Stimulated activated CD4-positive, alpha-beta T cell treated with anti-CD3 and anti-CD28 coated beads, Interleukin-12 subunit alpha, Interleukin-12 subunit beta, amount 100 ng/mL, for 48 hours (primary cell): ENCODE measurements around the gene MAGI3.
"Not testable (repeated sequence)": the region's sequence is repeated elsewhere in the genome, so short reads cannot be mapped to it uniquely, and the experiment has no call there.

Source experiments
- DNase-seq, 3 donors: peaks; one replicate each; pipeline ENCODE4 v3.0.0-alpha.2; 2020; ENCODE audit warnings: low read depth in 2 of 3, low spot score in 1 of 3

MAGI3 gene

DNA sequence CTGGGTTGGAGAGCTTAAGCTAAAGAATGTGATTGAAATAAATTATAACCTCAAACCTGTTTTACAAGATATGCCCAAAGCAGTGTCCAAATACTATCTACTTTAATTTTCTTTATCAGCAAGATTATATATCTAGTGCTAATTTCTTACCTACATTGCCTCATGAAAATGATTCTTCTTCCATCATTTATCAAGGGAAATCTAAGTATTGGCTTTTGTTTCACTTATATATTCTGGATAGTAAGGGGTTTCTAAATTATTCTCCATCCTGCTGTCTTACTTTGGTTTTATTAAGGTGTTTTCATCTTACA, 287.8 kb downstream of the MAGI3 start:
- DNase-seq: no peak

- no peak for DNase-seq
Measured at GRCh38 chr1:113681596-113682337, 291.5 kb downstream of the MAGI3 start.

DNA sequence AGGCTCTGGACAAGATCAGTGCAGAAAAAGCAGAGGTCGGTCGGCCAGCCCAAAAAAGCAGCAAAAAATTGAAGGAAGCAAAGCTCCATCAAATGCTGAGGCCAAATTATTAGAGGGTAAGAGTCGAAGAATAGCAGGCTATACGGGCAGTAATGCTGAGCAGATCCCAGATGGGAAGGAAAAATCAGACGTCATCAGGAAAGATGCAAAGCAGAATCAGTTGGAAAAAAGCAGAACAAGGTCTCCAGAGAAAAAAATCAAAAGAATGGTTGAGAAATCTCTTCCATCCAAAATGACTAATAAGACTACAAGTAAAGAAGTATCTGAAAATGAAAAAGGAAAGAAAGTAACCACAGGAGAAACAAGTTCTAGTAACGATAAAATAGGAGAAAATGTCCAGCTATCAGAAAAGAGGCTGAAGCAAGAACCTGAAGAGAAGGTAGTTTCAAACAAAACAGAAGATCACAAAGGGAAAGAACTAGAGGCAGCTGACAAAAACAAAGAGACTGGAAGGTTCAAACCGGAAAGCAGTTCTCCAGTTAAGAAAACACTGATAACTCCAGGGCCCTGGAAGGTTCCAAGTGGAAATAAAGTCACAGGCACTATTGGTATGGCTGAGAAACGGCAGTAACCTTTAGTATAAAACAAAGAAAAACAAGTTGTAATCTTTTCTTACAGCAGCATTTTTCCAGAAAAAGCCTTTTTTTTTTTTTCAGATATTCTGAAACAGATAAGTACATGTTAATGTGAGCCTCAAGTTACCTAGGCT, 293.3 kb downstream of the MAGI3 start:
- DNase-seq: no peak

GRCh38 chr1:113684153-113684541, 293.8 kb downstream of the MAGI3 start:
- no peak for DNase-seq

- no peak for DNase-seq
Measured at GRCh38 chr1:113686891-113687618, 296.7 kb downstream of the MAGI3 start.

DNA sequence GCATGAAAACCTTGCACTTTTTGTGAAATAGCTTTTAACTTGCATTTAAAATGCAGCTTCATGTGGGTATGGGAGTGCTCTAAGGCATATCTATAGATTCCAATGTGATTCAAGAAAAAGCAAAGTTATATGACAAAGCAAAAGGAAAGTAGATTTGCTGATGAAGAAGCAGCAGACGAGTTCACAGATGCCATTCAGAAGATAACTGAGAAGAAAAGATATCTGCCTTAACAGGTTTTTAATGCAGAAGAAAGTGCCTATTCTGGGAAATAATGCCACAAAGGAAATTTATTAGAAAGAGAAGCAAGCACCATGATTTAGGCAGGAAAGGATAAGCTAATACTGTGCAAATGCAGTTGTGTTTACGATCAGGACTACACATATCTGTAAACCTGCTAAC, 300.9 kb downstream of the MAGI3 start:
- no peak for DNase-seq

DNA sequence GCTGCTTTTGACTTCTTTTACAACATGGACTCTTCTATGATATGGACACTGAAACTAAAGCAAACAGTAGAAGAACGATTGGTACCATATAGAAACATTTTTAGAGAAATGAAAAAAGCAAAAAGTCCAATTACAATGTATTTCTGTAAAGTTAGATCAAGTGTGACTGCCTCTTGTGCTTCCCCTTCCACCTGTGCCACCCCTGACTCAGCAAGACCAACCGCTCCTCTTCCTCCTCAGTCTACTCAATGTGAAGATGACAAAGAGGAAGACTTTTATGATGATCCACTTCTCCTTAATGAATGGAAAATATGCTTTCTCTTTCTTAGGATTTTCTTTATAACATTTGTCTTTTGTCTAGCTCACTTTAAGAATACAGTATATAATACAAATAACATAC, 302.0 kb downstream of the MAGI3 start:
- no peak for DNase-seq

DNA sequence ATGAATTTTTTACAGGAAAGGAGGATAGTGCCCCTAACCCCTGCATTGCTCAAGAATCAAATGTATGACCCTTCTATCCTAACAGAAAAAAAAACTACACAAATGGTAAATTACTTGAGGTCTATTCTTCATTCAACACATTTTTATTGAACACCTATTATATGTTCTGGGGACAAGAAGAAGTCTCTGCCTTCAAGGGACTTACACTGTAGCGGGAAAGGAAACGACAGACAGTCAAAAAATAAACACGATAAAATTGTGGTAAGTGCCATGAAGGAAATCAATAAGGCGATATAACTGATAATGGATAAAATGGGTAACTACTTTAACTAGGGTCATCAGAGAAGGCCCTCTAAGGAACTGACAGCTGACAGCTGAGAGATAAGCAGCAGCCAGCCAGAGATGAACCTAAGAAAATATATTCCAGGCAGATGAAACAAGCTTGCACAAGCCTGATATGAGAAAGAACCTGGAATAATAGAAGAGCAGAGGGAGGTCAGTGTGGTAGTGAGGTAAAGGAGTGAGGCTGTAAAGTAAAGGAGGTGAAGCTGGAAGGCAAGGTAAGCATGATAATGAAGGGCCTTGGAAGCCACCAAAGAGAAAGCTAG, 302.6 kb downstream of the MAGI3 start:
- no peak for DNase-seq

DNA sequence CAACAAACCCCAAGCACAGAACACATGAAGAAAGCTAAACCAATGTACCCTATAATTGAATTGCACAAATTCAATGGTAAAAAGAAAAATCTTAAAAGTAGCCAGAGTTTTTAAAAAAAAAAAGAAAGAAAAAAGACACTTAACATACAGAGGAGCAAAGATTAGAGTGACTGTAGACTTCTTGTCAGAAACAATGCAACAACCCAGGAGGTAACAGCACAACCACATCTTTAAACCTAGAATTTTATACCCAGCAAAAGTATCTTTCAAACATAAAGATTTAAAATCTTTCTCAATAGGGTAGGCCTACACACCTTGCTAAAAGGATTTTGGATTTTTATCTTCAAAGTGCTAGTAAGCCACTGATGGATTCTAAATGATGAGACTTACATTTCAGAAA, 304.6 kb downstream of the MAGI3 start:
- no peak for DNase-seq

DNA sequence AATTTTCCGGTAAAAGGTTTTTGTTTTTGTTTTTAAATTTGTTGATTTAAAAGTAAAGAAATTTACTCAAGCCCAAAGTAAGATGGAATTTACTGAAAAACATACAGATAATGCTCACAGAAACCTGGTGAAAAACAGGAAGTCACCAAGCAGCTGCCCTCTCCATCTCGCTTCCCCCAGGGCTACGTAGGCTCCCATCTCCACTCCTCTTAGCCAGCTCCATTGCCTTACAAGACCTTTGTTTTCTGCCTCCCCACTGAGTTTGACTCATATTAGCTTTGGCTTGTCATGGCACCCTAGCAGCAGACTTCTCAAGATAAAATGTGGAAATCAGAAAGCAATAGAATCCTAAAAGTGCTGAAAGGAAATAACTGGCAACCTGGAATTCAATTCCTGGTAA, 311.1 kb downstream of the MAGI3 start:
- no peak for DNase-seq

DNA sequence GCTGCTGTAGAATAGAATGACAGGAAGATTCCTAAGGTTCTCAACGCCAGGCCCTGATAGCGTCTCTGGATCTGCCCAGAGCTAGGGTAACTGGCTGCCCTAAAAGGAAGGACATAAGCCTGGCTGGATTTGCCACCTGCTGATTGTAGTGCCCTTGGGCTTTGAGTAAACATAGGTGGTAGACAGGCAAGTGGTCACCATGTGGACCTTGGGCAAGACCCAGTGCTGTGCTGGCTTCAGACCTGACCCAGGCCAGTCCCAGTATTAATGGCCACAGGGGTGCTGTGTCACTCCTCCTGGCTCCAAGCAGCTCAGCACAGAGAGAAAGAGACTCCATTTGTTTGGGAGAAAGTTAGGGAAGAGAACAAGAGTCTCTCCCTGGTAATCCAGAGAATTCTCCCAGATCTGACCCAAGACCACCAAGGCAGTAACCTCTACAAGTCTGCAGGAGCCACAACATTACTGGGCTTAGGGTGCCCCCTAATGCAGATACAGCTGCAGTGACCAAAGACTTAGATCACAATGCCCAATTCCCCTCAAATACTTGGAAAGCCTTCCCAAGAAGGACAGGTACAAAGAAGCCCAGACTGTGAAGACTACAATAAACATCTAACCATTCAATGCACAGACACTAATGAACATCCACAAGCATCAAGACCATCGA, 324.4 kb downstream of the MAGI3 start:
- no peak for DNase-seq

DNA sequence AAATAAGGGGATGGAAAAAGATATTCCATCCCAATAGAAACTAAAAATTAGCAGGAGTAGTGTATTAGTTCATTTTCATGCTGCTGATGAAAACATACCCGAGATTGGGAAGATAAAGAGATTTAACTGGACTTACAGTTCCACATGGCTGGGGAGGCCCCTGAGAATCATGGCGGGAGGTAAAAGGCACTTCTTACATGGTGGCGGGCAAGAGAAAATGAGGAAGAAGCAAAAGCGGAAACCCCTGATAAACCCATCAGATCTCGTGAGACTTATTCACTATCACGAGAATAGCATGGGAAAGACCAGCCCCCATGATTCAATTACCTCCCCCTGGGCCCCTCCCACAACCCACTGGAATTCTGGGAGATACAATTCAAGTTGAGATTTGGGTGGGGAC, 327.2 kb downstream of the MAGI3 start:
- not testable (repeated sequence) for DNase-seq

DNA sequence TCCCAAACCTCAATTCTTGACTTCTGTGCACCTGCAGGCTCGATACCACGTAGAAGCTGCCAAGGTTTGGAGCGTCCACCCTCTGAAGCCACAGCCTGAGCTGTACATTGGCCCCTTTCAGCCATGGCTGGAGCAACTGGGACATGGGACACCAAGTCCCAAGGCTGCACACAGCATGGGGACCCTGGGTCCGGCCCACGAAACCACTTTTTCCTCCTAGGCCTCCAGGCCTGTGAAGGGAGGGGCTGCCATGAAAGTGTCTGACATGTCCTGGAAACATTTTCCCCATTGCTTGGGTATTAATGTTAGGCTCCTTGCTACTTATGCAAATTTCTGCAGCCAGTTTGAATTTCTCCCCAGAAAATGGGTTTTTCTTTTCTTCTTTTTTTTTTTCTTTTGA, 328.3 kb downstream of the MAGI3 start:
- DNase-seq: not testable (repeated sequence)

- DNase-seq: no peak
Measured at GRCh38 chr1:113721010-113721409, 330.7 kb downstream of the MAGI3 start.

DNA sequence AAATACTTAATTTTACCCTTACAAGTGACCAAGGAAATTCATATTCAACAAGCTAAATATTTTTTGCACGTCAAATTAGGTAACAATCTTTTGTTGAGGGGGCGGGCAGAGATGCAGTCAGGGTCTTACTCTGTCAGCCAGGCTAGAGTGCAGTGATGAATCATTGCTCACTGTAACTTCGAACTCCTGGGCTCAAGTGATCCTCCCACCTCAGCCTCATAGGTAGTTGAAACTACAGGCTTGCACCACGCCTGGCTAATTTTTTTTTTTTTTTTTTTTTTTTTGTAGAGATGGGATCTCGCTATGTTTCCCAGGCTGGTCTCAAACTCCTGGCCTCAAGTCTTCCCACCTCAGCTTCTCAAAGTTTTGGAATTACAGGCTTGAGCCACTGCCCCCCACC, 342.5 kb downstream of the MAGI3 start:
- no peak for DNase-seq

DNA sequence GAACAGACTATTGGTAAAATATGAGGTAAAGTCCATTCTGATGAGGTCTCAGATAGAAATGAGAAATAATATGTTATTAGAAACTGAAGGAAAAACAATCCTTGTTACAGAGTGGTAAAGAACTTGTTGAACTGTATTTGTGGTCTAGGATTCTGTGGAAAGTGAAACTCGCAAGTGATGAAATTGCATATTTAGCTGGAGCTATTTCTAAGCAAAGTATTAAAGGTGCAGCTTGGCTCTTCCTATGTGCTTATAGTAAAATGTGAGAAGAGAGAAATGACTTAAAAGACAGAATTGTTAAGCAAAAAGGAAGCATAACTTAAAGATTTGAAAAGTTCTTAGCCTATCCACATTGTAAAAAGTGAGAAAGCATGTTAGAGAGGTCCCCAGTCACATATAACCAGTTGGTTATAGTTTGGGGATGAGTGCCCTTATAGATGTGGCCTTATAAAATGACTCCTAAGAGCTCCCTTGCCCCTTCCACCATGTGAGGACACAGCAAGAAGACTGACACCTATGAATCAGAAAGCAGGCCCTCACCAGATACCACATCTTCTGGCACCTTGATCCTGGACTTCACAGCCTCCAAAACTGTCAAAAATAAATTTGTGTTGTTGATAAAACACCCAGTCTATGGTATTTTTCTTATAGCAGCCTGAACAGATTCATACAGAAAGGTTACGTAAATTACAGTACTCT, 344.2 kb downstream of the MAGI3 start:
- no peak for DNase-seq
